GM23338 (cell line): ENCODE data around the gene PTGER2. TPM values are rescaled to one million over a fixed set of nuclear protein-coding genes. Genes with fewer than 3 reads are reported as not detected.

Experiments
- ATAC-seq: fragments of 200-7000 bp; cut with Tn5 transposase; 3 replicates; pipeline ENCODE4 v1.9.1; 2020
- DNase-seq: peaks from one replicate; pipeline ENCODE4 v3.0.0-alpha.2; 2015; ENCODE audit warnings: low spot score
- H2AFZ ChIP-seq: fragments of 200-600 bp; sonication (generic); 2 replicates; pipeline ENCODE4 v1.8.0; 2016; ENCODE audit warnings: antibody characterized with exemption, mild to moderate bottlenecking, moderate library complexity
- H3F3A ChIP-seq: fragments of 200-600 bp; sonication (generic); replicated peaks from 2 replicates; pipeline ENCODE4 v1.8.0; 2017; ENCODE audit warnings: antibody characterized with exemption, mixed run types, low read depth
- H3K27ac ChIP-seq: fragments of 200-600 bp; sonication (generic); 2 replicates; pipeline ENCODE4 v1.6.1; 2016; ENCODE audit warnings: low read depth
- H3K27me3 ChIP-seq: fragments of 200-600 bp; sonication (generic); 2 replicates; pipeline ENCODE4 v1.8.0; 2016; ENCODE audit warnings: mild to moderate bottlenecking, mixed run types, moderate library complexity; ENCODE audit not compliant: insufficient read depth
- H3K36me3 ChIP-seq: fragments of 200-600 bp; sonication (generic); 2 replicates; pipeline ENCODE4 v1.8.0; 2016; ENCODE audit warnings: mild to moderate bottlenecking; ENCODE audit not compliant: insufficient read depth
- H3K4me1 ChIP-seq: fragments of 200-600 bp; sonication (generic); 2 replicates; pipeline ENCODE4 v1.8.0; 2016; ENCODE audit warnings: mild to moderate bottlenecking, moderate library complexity; ENCODE audit not compliant: insufficient read depth
- H3K4me2 ChIP-seq: fragments of 200-600 bp; sonication (generic); 2 replicates; pipeline ENCODE4 v1.7.1; 2017; ENCODE audit warnings: mixed run types
- H3K4me3 ChIP-seq: fragments of 200-600 bp; sonication (generic); 2 replicates; pipeline ENCODE4 v1.6.1; 2016; ENCODE audit warnings: mixed run types
- H3K79me2 ChIP-seq: fragments of 200-600 bp; sonication (generic); replicated peaks from 2 replicates; pipeline ENCODE4 v1.8.0; 2017; ENCODE audit warnings: mild to moderate bottlenecking; ENCODE audit not compliant: insufficient read depth
- H3K9me2 ChIP-seq: fragments of 200-600 bp; sonication (generic); 2 replicates; pipeline ENCODE4 v1.8.0; 2017; ENCODE audit not compliant: insufficient read depth
- H4K20me1 ChIP-seq: fragments of 200-600 bp; sonication (generic); replicated peaks from 2 replicates; pipeline ENCODE4 v1.8.0; 2017; ENCODE audit warnings: mild to moderate bottlenecking; ENCODE audit not compliant: insufficient read depth
- H3K27ac Mint-ChIP-seq: 2 replicates; pipeline ENCODE4 v1.8.0; 2020; ENCODE audit warnings: inconsistent platforms, mild to moderate bottlenecking, moderate library complexity, mixed read lengths
- H3K27me3 Mint-ChIP-seq: 3 replicates; pipeline ENCODE4 v1.8.0; 2022; ENCODE audit warnings: low read depth, mild to moderate bottlenecking, moderate library complexity, mixed read lengths, inconsistent platforms; ENCODE audit not compliant: insufficient read depth, poor library complexity
- H3K36me3 Mint-ChIP-seq: 3 replicates; pipeline ENCODE4 v1.8.0; 2021; ENCODE audit warnings: low read depth, mild to moderate bottlenecking, inconsistent platforms, moderate library complexity, mixed read lengths
- H3K4me1 Mint-ChIP-seq: 3 replicates; pipeline ENCODE4 v1.8.0; 2020; ENCODE audit warnings: mild to moderate bottlenecking, inconsistent platforms, mixed read lengths
- H3K4me3 Mint-ChIP-seq: 3 replicates; pipeline ENCODE4 v1.8.0; 2021; ENCODE audit warnings: moderate library complexity, mild to moderate bottlenecking, inconsistent platforms, mixed read lengths
- H3K9me3 Mint-ChIP-seq: 3 replicates; pipeline ENCODE4 v1.8.0; 2020; ENCODE audit warnings: moderate library complexity, mild to moderate bottlenecking, inconsistent platforms, mixed read lengths
- CREB1 ChIP-seq: fragments of 250-450 bp; sonication (Bioruptor Pico); IDR thresholded peaks from 2 replicates; pipeline ENCODE4 v1.5.0; 2020; ENCODE audit warnings: low read depth, mild to moderate bottlenecking, moderate library complexity
- EZH2 ChIP-seq: fragments of 200-600 bp; sonication (generic); IDR thresholded peaks from one replicate; pipeline ENCODE4 v1.8.0; 2017; ENCODE audit warnings: antibody characterized with exemption, mild to moderate bottlenecking, low read depth; ENCODE audit not compliant: unreplicated experiment
- EZH2phosphoT487 ChIP-seq: fragments of 200-600 bp; sonication (generic); IDR thresholded peaks from one replicate; pipeline ENCODE4 v1.8.1; 2018; ENCODE audit warnings: antibody characterized with exemption; ENCODE audit not compliant: unreplicated experiment
- JUNB ChIP-seq: IDR thresholded peaks from one replicate; pipeline ENCODE4 v1.6.1; 2016; ENCODE audit warnings: antibody characterized with exemption; ENCODE audit not compliant: unreplicated experiment
- NANOG ChIP-seq: IDR thresholded peaks from 2 replicates; pipeline ENCODE4 v1.6.1; 2016; ENCODE audit warnings: antibody characterized with exemption, borderline replicate concordance
- STAT1 ChIP-seq: IDR thresholded peaks from one replicate; pipeline ENCODE4 v1.6.1; 2016; ENCODE audit warnings: antibody characterized with exemption; ENCODE audit not compliant: unreplicated experiment
- polyA plus RNA-seq: library from polyadenylated mRNA; unstranded; fragments of >200 nt; fragmentation: Nextera tagmentation; extraction: Ambion mirVana; gene quantifications from 2 replicates; pipeline ENCODE4 v1.2.1, GENCODE V29; 2016
- total RNA-seq: library from RNA; depleted of rRNA; stranded (reverse); fragments of >200 nt; shearing (Covaris generic); gene quantifications from 2 replicates; pipeline ENCODE4 v1.2.3, GENCODE V29; 2014
- TF ChIP-seq, protein P1 (sequence below): IDR thresholded peaks from one replicate; pipeline ENCODE4 v1.6.1; 2018; ENCODE audit warnings: antibody characterized with exemption; ENCODE audit not compliant: unreplicated experiment
- TF ChIP-seq, protein P2 (sequence below), 2 experiments: fragments of 200-600 bp in 1 of 2; sonication (generic) in 1 of 2; conservative IDR thresholded peaks; 2 replicates each; pipeline versions ENCODE4 v1.5.1 to v1.6.1; 2016 to 2017; ENCODE audit warnings: antibody characterized with exemption in 2 of 2, low read depth in 2 of 2, mild to moderate bottlenecking in 2 of 2, moderate library complexity in 1 of 2
- TF ChIP-seq, protein P3 (sequence below): fragments of 250-450 bp; sonication (Bioruptor Pico); IDR thresholded peaks from 2 replicates; pipeline ENCODE4 v1.5.0; 2020; ENCODE audit warnings: mild to moderate bottlenecking, moderate library complexity

PTGER2 gene
- total and polyA plus RNA-seq, 2 experiments from 2014 or later, result 1.3 TPM

DNA sequence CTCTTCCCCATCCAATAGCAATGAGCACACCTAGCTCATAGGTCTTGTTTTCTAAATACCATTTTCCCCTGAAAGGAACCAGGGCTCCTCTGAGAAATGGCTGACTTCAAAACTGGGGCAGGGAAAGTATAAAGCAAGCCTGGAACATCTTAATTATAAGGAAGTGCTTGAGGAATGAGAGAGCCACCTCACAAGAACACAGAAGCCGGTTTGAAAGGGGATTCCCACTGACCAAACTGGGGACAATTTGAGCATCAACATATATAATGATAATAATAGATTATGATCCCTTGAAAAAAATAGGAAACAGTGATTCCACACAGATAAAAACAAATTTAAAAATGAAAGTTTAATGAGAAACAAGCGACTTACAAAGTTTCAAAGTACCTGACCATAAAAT lies 22.1 kb downstream of the PTGER2 start (continued):
- TF ChIP-seq, protein P1, sequence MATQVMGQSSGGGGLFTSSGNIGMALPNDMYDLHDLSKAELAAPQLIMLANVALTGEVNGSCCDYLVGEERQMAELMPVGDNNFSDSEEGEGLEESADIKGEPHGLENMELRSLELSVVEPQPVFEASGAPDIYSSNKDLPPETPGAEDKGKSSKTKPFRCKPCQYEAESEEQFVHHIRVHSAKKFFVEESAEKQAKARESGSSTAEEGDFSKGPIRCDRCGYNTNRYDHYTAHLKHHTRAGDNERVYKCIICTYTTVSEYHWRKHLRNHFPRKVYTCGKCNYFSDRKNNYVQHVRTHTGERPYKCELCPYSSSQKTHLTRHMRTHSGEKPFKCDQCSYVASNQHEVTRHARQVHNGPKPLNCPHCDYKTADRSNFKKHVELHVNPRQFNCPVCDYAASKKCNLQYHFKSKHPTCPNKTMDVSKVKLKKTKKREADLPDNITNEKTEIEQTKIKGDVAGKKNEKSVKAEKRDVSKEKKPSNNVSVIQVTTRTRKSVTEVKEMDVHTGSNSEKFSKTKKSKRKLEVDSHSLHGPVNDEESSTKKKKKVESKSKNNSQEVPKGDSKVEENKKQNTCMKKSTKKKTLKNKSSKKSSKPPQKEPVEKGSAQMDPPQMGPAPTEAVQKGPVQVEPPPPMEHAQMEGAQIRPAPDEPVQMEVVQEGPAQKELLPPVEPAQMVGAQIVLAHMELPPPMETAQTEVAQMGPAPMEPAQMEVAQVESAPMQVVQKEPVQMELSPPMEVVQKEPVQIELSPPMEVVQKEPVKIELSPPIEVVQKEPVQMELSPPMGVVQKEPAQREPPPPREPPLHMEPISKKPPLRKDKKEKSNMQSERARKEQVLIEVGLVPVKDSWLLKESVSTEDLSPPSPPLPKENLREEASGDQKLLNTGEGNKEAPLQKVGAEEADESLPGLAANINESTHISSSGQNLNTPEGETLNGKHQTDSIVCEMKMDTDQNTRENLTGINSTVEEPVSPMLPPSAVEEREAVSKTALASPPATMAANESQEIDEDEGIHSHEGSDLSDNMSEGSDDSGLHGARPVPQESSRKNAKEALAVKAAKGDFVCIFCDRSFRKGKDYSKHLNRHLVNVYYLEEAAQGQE, result no peak
- TF ChIP-seq EZH2 (no peak), JUNB (no peak), STAT1 (no peak), NANOG (no peak), EZH2phosphoT487 (no peak)
- TF ChIP-seq, protein P2, sequence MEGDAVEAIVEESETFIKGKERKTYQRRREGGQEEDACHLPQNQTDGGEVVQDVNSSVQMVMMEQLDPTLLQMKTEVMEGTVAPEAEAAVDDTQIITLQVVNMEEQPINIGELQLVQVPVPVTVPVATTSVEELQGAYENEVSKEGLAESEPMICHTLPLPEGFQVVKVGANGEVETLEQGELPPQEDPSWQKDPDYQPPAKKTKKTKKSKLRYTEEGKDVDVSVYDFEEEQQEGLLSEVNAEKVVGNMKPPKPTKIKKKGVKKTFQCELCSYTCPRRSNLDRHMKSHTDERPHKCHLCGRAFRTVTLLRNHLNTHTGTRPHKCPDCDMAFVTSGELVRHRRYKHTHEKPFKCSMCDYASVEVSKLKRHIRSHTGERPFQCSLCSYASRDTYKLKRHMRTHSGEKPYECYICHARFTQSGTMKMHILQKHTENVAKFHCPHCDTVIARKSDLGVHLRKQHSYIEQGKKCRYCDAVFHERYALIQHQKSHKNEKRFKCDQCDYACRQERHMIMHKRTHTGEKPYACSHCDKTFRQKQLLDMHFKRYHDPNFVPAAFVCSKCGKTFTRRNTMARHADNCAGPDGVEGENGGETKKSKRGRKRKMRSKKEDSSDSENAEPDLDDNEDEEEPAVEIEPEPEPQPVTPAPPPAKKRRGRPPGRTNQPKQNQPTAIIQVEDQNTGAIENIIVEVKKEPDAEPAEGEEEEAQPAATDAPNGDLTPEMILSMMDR (conservative IDR thresholded peaks at IDR 0.05; ENCODE audit: low read depth in 2 of 2), result no peak

DNA sequence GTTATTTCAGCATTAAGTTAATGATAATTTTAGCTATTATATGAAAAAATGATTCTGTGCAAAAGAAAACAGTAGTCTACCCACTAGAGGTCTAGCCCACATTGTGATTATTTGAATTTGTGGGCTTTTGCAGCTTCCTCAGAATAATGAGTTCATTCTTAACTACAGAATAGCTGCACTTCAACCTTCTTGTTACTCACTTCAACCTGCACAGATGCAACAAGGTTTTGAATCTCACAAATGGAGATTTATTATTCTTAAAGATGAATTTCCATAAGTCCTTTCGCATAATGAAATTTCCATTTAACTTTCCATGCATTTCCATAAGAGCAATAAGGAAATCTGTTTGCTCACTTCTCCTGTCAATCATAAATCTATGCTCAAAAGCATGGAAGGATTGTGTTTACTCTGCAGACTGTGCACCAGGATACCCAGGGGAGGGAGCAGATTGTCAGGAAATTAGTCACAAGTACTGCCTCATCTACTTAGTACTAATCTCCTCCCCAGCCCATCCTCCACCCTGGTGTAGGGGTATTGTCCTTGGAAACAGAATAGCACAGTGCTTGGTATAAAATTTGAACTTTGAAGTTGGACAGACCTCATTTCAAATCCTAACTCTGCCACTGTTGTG lies 24.1 kb downstream of the PTGER2 start:
- no peaks in the 10 kb centered on the region for H4K20me1 ChIP-seq
- TF ChIP-seq CREB1 (CRISPR knock-in tag) (no peak), NANOG (no peak), JUNB (no peak)
- TF ChIP-seq, protein P2 (conservative IDR thresholded peaks at IDR 0.05; ENCODE audit: low read depth in 2 of 2), result no peak
- TF ChIP-seq, protein P3, sequence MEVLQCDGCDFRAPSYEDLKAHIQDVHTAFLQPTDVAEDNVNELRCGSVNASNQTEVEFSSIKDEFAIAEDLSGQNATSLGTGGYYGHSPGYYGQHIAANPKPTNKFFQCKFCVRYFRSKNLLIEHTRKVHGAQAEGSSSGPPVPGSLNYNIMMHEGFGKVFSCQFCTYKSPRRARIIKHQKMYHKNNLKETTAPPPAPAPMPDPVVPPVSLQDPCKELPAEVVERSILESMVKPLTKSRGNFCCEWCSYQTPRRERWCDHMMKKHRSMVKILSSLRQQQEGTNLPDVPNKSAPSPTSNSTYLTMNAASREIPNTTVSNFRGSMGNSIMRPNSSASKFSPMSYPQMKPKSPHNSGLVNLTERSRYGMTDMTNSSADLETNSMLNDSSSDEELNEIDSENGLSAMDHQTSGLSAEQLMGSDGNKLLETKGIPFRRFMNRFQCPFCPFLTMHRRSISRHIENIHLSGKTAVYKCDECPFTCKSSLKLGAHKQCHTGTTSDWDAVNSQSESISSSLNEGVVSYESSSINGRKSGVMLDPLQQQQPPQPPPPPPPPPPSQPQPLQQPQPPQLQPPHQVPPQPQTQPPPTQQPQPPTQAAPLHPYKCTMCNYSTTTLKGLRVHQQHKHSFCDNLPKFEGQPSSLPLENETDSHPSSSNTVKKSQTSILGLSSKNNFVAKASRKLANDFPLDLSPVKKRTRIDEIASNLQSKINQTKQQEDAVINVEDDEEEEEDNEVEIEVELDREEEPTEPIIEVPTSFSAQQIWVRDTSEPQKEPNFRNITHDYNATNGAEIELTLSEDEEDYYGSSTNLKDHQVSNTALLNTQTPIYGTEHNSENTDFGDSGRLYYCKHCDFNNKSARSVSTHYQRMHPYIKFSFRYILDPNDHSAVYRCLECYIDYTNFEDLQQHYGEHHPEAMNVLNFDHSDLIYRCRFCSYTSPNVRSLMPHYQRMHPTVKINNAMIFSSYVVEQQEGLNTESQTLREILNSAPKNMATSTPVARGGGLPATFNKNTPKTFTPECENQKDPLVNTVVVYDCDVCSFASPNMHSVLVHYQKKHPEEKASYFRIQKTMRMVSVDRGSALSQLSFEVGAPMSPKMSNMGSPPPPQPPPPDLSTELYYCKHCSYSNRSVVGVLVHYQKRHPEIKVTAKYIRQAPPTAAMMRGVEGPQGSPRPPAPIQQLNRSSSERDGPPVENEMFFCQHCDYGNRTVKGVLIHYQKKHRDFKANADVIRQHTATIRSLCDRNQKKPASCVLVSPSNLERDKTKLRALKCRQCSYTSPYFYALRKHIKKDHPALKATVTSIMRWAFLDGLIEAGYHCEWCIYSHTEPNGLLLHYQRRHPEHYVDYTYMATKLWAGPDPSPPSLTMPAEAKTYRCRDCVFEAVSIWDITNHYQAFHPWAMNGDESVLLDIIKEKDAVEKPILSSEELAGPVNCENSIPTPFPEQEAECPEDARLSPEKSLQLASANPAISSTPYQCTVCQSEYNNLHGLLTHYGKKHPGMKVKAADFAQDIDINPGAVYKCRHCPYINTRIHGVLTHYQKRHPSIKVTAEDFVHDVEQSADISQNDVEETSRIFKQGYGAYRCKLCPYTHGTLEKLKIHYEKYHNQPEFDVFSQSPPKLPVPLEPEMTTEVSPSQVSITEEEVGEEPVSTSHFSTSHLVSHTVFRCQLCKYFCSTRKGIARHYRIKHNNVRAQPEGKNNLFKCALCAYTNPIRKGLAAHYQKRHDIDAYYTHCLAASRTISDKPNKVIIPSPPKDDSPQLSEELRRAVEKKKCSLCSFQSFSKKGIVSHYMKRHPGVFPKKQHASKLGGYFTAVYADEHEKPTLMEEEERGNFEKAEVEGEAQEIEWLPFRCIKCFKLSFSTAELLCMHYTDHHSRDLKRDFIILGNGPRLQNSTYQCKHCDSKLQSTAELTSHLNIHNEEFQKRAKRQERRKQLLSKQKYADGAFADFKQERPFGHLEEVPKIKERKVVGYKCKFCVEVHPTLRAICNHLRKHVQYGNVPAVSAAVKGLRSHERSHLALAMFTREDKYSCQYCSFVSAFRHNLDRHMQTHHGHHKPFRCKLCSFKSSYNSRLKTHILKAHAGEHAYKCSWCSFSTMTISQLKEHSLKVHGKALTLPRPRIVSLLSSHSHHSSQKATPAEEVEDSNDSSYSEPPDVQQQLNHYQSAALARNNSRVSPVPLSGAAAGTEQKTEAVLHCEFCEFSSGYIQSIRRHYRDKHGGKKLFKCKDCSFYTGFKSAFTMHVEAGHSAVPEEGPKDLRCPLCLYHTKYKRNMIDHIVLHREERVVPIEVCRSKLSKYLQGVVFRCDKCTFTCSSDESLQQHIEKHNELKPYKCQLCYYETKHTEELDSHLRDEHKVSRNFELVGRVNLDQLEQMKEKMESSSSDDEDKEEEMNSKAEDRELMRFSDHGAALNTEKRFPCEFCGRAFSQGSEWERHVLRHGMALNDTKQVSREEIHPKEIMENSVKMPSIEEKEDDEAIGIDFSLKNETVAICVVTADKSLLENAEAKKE, result no peak

More for the DNA sequence above, 24.1 kb downstream of the PTGER2 start:
- DNase-seq (no peak), ATAC-seq (no peak)
- no peaks in the 10 kb centered on the region for H3K9me2 ChIP-seq
- Mint-ChIP-seq H3K27me3 (peaks cover 3% of the 10 kb centered on the region), H3K4me3 (no peak overlapping the region), H3K36me3 (no peaks in the 10 kb centered on the region), H3K4me1 (peaks cover 6% of the 10 kb centered on the region; the same call in 2 of the 3 replicates), H3K9me3 (no peaks in the 10 kb centered on the region), H3K27ac (no peak overlapping the region)
- no peak overlapping the region for H3K4me2 ChIP-seq
- H3K27ac ChIP-seq, result no peak overlapping the region
- no peak overlapping the region for H3K4me3 ChIP-seq
- H3K27me3 ChIP-seq, result no peaks in the 10 kb centered on the region
- H3K36me3 ChIP-seq, result no peaks in the 10 kb centered on the region
- no peaks in the 10 kb centered on the region for H3K4me1 ChIP-seq
- no peaks in the 10 kb centered on the region for H3K79me2 ChIP-seq
- no peaks in the 10 kb centered on the region for H3F3A ChIP-seq
- H2AFZ ChIP-seq, result no peak overlapping the region
